Tibial nerve (tissue), 4 donors: Measurements from ENCODE around the gene ABHD8. TPM values are rescaled to one million over a fixed set of nuclear protein-coding genes. Genes with fewer than 3 reads are reported as not detected.

ENCODE experiments used
- DNase-seq, 2 donors: peaks; one replicate each; pipeline ENCODE4 v3.0.0-alpha.2; 2019; ENCODE audit warnings: low spot score in 2 of 2
- H3K27ac ChIP-seq, 4 donors: fragments of 200-600 bp; sonication (generic) in 3 of 4; one replicate each; pipeline ENCODE4 v1.5.1; 2017 to 2019; ENCODE audit warnings: mild to moderate bottlenecking in 1 of 4
- H3K27me3 ChIP-seq, 2 donors: fragments of 200-600 bp; sonication (generic) in 1 of 2; one replicate each; pipeline versions ENCODE4 v1.5.1 to v1.6.0; 2017 to 2019
- H3K36me3 ChIP-seq, 3 donors: fragments of 200-600 bp; sonication (generic); one replicate each; pipeline ENCODE4 v1.5.1; 2018 to 2019
- H3K4me1 ChIP-seq, 4 donors: fragments of 200-600 bp; sonication (generic) in 3 of 4; one replicate each; pipeline ENCODE4 v1.5.1; 2017 to 2019
- H3K4me3 ChIP-seq, 4 donors: fragments of 200-600 bp; sonication (generic) in 3 of 4; one replicate each; pipeline ENCODE4 v1.5.1; 2017 to 2019; ENCODE audit warnings: mild to moderate bottlenecking in 1 of 4, moderate library complexity in 1 of 4
- H3K9me3 ChIP-seq, 4 donors: fragments of 200-600 bp; sonication (generic) in 3 of 4; one replicate each; pipeline ENCODE4 v1.5.1; 2017 to 2019
- CTCF ChIP-seq, 5 experiments: fragments of 200-600 bp in 3 of 5; fragments of 450-650 bp in 2 of 5; sonication (generic) in 3 of 5; IDR thresholded peaks; one replicate each; pipeline ENCODE4 v1.5.1; 2016 to 2019; ENCODE audit warnings: antibody characterized with exemption in 5 of 5, mild to moderate bottlenecking in 3 of 5, moderate library complexity in 2 of 5
- EP300 ChIP-seq, 2 donors: sonication (generic); formaldehyde crosslinking; IDR thresholded peaks; one replicate each; pipeline ENCODE4 v1.6.1; 2017; ENCODE audit warnings: antibody characterized with exemption in 2 of 2, mild to moderate bottlenecking in 1 of 2
- POLR2A ChIP-seq, 2 donors: fragments of 450-650 bp; IDR thresholded peaks; one replicate each; pipeline ENCODE4 v1.6.1; 2017; ENCODE audit warnings: antibody characterized with exemption in 2 of 2, mild to moderate bottlenecking in 2 of 2, moderate library complexity in 2 of 2
- WGBS, 2 donors: methylation state at CpG; one replicate each; pipeline ENCODE4 v1.1.5; 2018; 5-methylcytosine and 5-hydroxymethylcytosine counted together
- total RNA-seq, 4 donors: library from RNA; depleted of rRNA; stranded (reverse); fragments of >200 nt; gene quantifications; one replicate each; pipeline ENCODE4 v1.1.0, GENCODE V29; 2016

Gene ABHD8
- total RNA-seq, 4 donors from 2014 or later = 15.7 to 22.9 (median 19.9) TPM

- H3K36me3 ChIP-seq = peaks cover 0 to 38% (median 0%) of the 10 kb centered on the region in 3 donors
- H3K9me3 ChIP-seq = no peaks in the 10 kb centered on the region
- peaks cover 0 to 36% (median 9%) of the 10 kb centered on the region in 4 donors for H3K4me1 ChIP-seq
- peak overlapping the region in 1 of 4 donors; percentile 34 for H3K27ac ChIP-seq
- no peak overlapping the region for H3K4me3 ChIP-seq
- DNase-seq = no peak
- no peak for TF ChIP-seq CTCF (IDR thresholded peaks at IDR 0.05)
- no peak for TF ChIP-seq EP300 (IDR thresholded peaks at IDR 0.05)
- TF ChIP-seq POLR2A (IDR thresholded peaks at IDR 0.05) = no peak
- H3K27me3 ChIP-seq = no peaks in the 10 kb centered on the region
- 51 to 66% methylated on average over 17 of the region's 17 CpGs for WGBS, 2 donors
Observed at GRCh38 chr19:17340871-17341357, 37.7 kb upstream of the ABHD8 start.

- no peak overlapping the region for H3K27ac ChIP-seq
- no peaks in the 10 kb centered on the region for H3K9me3 ChIP-seq
- H3K27me3 ChIP-seq = no peaks in the 10 kb centered on the region
- peaks cover 0 to 38% (median 0%) of the 10 kb centered on the region in 3 donors for H3K36me3 ChIP-seq
- peak in 1 of 2 donors; percentile 51 for DNase-seq
- no peak for TF ChIP-seq POLR2A (IDR thresholded peaks at IDR 0.05)
- TF ChIP-seq CTCF (IDR thresholded peaks at IDR 0.05) = no peak
- TF ChIP-seq EP300 (IDR thresholded peaks at IDR 0.05) = no peak
- WGBS, 2 donors = 38 to 68% methylated on average over 21 of the region's 21 CpGs
- peaks cover 0 to 40% (median 10%) of the 10 kb centered on the region in 4 donors for H3K4me1 ChIP-seq
- no peak overlapping the region for H3K4me3 ChIP-seq
Observed at GRCh38 chr19:17340302-17340870, 37.2 kb upstream of the ABHD8 start.

GRCh38 chr19:17339088-17339741 lies 36.0 kb upstream of the ABHD8 start:
- Histone ChIP-seq H3K4me1 (peaks cover 0 to 48% (median 16%) of the 10 kb centered on the region in 4 donors), H3K27ac (no peak overlapping the region), H3K9me3 (no peaks in the 10 kb centered on the region), H3K4me3 (no peak overlapping the region), H3K36me3 (peaks cover 0 to 38% (median 0%) of the 10 kb centered on the region in 3 donors), H3K27me3 (no peaks in the 10 kb centered on the region)
- 89% methylated on average over 28 to 34 of the region's 34 CpGs for WGBS, 2 donors
- no peak for TF ChIP-seq CTCF (IDR thresholded peaks at IDR 0.05)
- TF ChIP-seq EP300 (IDR thresholded peaks at IDR 0.05) = no peak
- no peak for TF ChIP-seq POLR2A (IDR thresholded peaks at IDR 0.05)
- no peak for DNase-seq

- peaks cover 0 to 54% (median 23%) of the 10 kb centered on the region in 4 donors for H3K4me1 ChIP-seq
- no peak for DNase-seq
- H3K36me3 ChIP-seq = peaks cover 0 to 32% (median 0%) of the 10 kb centered on the region in 3 donors
- 87 to 90% methylated on average over 20 to 29 of the region's 30 CpGs for WGBS, 2 donors
- no peak overlapping the region for H3K27ac ChIP-seq
- no peaks in the 10 kb centered on the region for H3K27me3 ChIP-seq
- H3K4me3 ChIP-seq = peak overlapping the region in 3 of 4 donors; percentile 58 to 76 (median 60)
- TF ChIP-seq EP300 (IDR thresholded peaks at IDR 0.05) (no peak), POLR2A (IDR thresholded peaks at IDR 0.05) (no peak), CTCF (IDR thresholded peaks at IDR 0.05) (no peak)
- H3K9me3 ChIP-seq = no peaks in the 10 kb centered on the region
Observed at GRCh38 chr19:17338433-17339078, 35.3 kb upstream of the ABHD8 start.
